ENCODE results near the gene FAM20B. TPM values are rescaled to one million over a fixed set of nuclear protein-coding genes. Genes with fewer than 3 reads are reported as not detected.

Gene FAM20B
- total and polyA plus RNA-seq, 2 donors (not counting 1 experiment from before 2014, with no cell fraction given) = 5.2 to 32.8 TPM

GRCh38 chr1:179017383-179018326, 8.0 kb upstream of the FAM20B start:
- H3K27me3 ChIP-seq (replicated peaks in 1 of 4; ENCODE audit: control extremely low read depth in 1 of 4, control insufficient read depth in 3 of 4, insufficient read depth in 4 of 4, low read length in 3 of 4) = peaks cover 0 to 3% (median 0%) of the 10 kb centered on the region in 4 experiments
- intact Hi-C loops (cut with micrococcal nuclease) = no loop called here
- H3K4me1 Mint-ChIP-seq = peaks cover 2% of the 10 kb centered on the region
- no peaks in the 10 kb centered on the region for H3K36me3 ChIP-seq (replicated peaks in 1 of 2; ENCODE audit: control extremely low read depth in 1 of 2, control insufficient read depth in 1 of 2, extremely low read depth in 1 of 2, insufficient read depth in 2 of 2, low read length in 1 of 2)
- ChIA-PET CTCF (interaction anchor here (2.4 to 3.8 kb wide), 2 partner anchors 11 to 15 kb away, joined by 11 to 19 read pairs; no protein-coding TSS in a partner anchor), POLR2A (no interaction called here)
- WGBS (ENCODE audit: insufficient coverage) = 44% methylated on average over 2 of the region's 3 CpGs
- no peaks in the 10 kb centered on the region for H3K4me1 ChIP-seq (ENCODE audit: control insufficient read depth in 2 of 2, insufficient read depth in 2 of 2, low read length in 2 of 2)
- H4K20me1 ChIP-seq (ENCODE audit: control insufficient read depth, insufficient read depth, low read length, poor library complexity, severe bottlenecking) = no peaks in the 10 kb centered on the region
- H3K27ac ChIP-seq (ENCODE audit: low read length in 2 of 2) = no peak overlapping the region
- DNase-seq (no peak), ATAC-seq (ENCODE audit: low read depth) (no peak)
- H3K4me3 ChIP-seq (ENCODE audit: control extremely low read depth in 1 of 5, extremely low read depth in 1 of 5, insufficient read depth in 1 of 5, low read depth in 2 of 5, low read length in 4 of 5) = no peak overlapping the region
- H3K9ac ChIP-seq (ENCODE audit: low read length) = no peak overlapping the region
- H3K4me2 ChIP-seq (replicated peaks; ENCODE audit: low read depth, low read length, poor library complexity, severe bottlenecking) = no peak overlapping the region
- no peaks in the 10 kb centered on the region for H3K79me2 ChIP-seq (ENCODE audit: control insufficient read depth, insufficient read depth, low read length)
- H3K4me3 Mint-ChIP-seq = no peak overlapping the region
- no peak for TF ChIP-seq CTCF (IDR thresholded peaks at IDR 0.05)
- no peaks in the 10 kb centered on the region for H3K9me3 ChIP-seq (ENCODE audit: control extremely low read depth in 1 of 3, control insufficient read depth in 2 of 3, insufficient read depth in 1 of 3, low read length in 2 of 3)
- H2AFZ ChIP-seq (ENCODE audit: insufficient read depth, low read depth, low read length, poor library complexity, severe bottlenecking) = no peak overlapping the region
- H3K27ac Mint-ChIP-seq = no peak overlapping the region
- no peaks in the 10 kb centered on the region for H3K27me3 Mint-ChIP-seq
- H3K9me3 Mint-ChIP-seq (ENCODE audit: insufficient read depth) = no peaks in the 10 kb centered on the region

GRCh38 chr1:179021873-179022272, 3.8 kb upstream of the FAM20B start:
- Histone ChIP-seq H2AFZ (ENCODE audit: insufficient read depth, low read depth, low read length, poor library complexity, severe bottlenecking) (no peak overlapping the region), H3K9ac (ENCODE audit: low read length) (no peak overlapping the region), H4K20me1 (ENCODE audit: control insufficient read depth, insufficient read depth, low read length, poor library complexity, severe bottlenecking) (no peaks in the 10 kb centered on the region), H3K27ac (ENCODE audit: low read length in 2 of 2) (no peak overlapping the region), H3K4me1 (ENCODE audit: control insufficient read depth in 2 of 2, insufficient read depth in 2 of 2, low read length in 2 of 2) (peaks cover 4 to 11% of the 10 kb centered on the region in 2 donors), H3K4me2 (replicated peaks; ENCODE audit: low read depth, low read length, poor library complexity, severe bottlenecking) (no peak overlapping the region), H3K4me3 (ENCODE audit: control extremely low read depth in 1 of 5, extremely low read depth in 1 of 5, insufficient read depth in 1 of 5, low read depth in 2 of 5, low read length in 4 of 5) (no peak overlapping the region), H3K9me3 (ENCODE audit: control extremely low read depth in 1 of 3, control insufficient read depth in 2 of 3, insufficient read depth in 1 of 3, low read length in 2 of 3) (peaks cover 0 to 4% (median 0%) of the 10 kb centered on the region in 3 donors), H3K27me3 (replicated peaks in 1 of 4; ENCODE audit: control extremely low read depth in 1 of 4, control insufficient read depth in 3 of 4, insufficient read depth in 4 of 4, low read length in 3 of 4) (peaks cover 0 to 3% (median 0%) of the 10 kb centered on the region in 4 experiments), H3K79me2 (ENCODE audit: control insufficient read depth, insufficient read depth, low read length) (peaks cover 4% of the 10 kb centered on the region), H3K36me3 (replicated peaks in 1 of 2; ENCODE audit: control extremely low read depth in 1 of 2, control insufficient read depth in 1 of 2, extremely low read depth in 1 of 2, insufficient read depth in 2 of 2, low read length in 1 of 2) (no peaks in the 10 kb centered on the region)
- H3K4me3 Mint-ChIP-seq = no peak overlapping the region
- DNase-seq = no peak
- no peak for TF ChIP-seq EZH2 (IDR thresholded peaks at IDR 0.05; ENCODE audit: borderline replicate concordance, insufficient read depth, low read depth, low read length, poor library complexity, severe bottlenecking)
- WGBS (ENCODE audit: insufficient coverage) = 45% methylated on average over 4 of the region's 6 CpGs
- peaks cover 15% of the 10 kb centered on the region for H3K4me1 Mint-ChIP-seq
- CTCF ChIA-PET = no interaction called here
- POLR2A ChIA-PET = interaction anchor here (0.6 kb wide), 1 partner anchor 61 kb away, joined by 3 read pairs; no protein-coding TSS in a partner anchor
- no peaks in the 10 kb centered on the region for H3K27me3 Mint-ChIP-seq
- intact Hi-C loops (cut with micrococcal nuclease) = loop anchor here (10.0 kb wide), 1 partner anchor 933 kb away; the partner anchor contains the start of gene CEP350
- ATAC-seq (ENCODE audit: low read depth) = no peak
- H3K9me3 Mint-ChIP-seq (ENCODE audit: insufficient read depth) = no peaks in the 10 kb centered on the region
- H3K27ac Mint-ChIP-seq = no peak overlapping the region

Data from B cell (primary cell).